Right lung (tissue), 10 donors: Measurements from ENCODE around the gene PIGX. TPM values are rescaled to one million over a fixed set of nuclear protein-coding genes. Genes with fewer than 3 reads are reported as not detected.

ENCODE experiments used
- DNase-seq, 2 donors: peaks; one replicate each; pipeline ENCODE4 v3.0.0-alpha.2; 2013
- long read RNA-seq, 8 donors: transcript quantifications; one replicate each; lab custom pipeline, GENCODE V29; 2026
- polyA plus RNA-seq, 5 donors: library from polyadenylated mRNA; unstranded; fragments of 120-200 nt; gene quantifications; one replicate each; pipeline versions ENCODE4 v1.2.1 to v1.2.3, GENCODE V29; 2013; ENCODE audit warnings: inconsistent platforms in 1 of 5, low replicate concordance in 1 of 5; ENCODE audit not compliant: insufficient read length in 5 of 5, insufficient read depth in 1 of 5

The PIGX gene
- 10 to 100 TPM; 21.5 to 29.1 (median 25.8) TPM for polyA plus RNA-seq
- long read RNA-seq, donor 1, transcript PIGX-202 (6 exons, 3,057 nt): major isoform, 15 of 15 reads
- long read RNA-seq, donor 1, partial matches to known transcripts: 0 of 15 reads
- long read RNA-seq, donor 1, other reads (novel, unspliced or antisense): 0 of 15 reads
- long read RNA-seq, donor 2, transcript PIGX-202 (6 exons, 3,057 nt): major isoform, 6 of 6 reads
- long read RNA-seq, donor 2, partial matches to known transcripts: 0 of 6 reads
- long read RNA-seq, donor 2, other reads (novel, unspliced or antisense): 0 of 6 reads
- long read RNA-seq, donor 3, transcript PIGX-202 (6 exons, 3,057 nt): major isoform, 10 of 12 reads
- long read RNA-seq, donor 3, partial matches to known transcripts: 0 of 12 reads
- long read RNA-seq, donor 3, other reads (novel, unspliced or antisense): 0 of 12 reads
- long read RNA-seq, donor 4, partial matches to known transcripts: 10 of 12 reads
- long read RNA-seq, donor 4, other reads (novel, unspliced or antisense): 0 of 12 reads
- long read RNA-seq, donor 5, transcript PIGX-202 (6 exons, 3,057 nt): major isoform, 7 of 11 reads
- long read RNA-seq, donor 5, partial matches to known transcripts: 0 of 11 reads
- long read RNA-seq, donor 5, other reads (novel, unspliced or antisense): 0 of 11 reads
- long read RNA-seq, donor 6, transcript PIGX-202 (6 exons, 3,057 nt): major isoform, 8 of 11 reads
- long read RNA-seq, donor 6, partial matches to known transcripts: 0 of 11 reads
- long read RNA-seq, donor 6, other reads (novel, unspliced or antisense): 0 of 11 reads
- long read RNA-seq, donor 7, transcript PIGX-202 (6 exons, 3,057 nt): major isoform, 6 of 7 reads
- long read RNA-seq, donor 7, partial matches to known transcripts: 0 of 7 reads
- long read RNA-seq, donor 7, other reads (novel, unspliced or antisense): 0 of 7 reads
- long read RNA-seq, donor 8, partial matches to known transcripts: 0 of 4 reads
- long read RNA-seq, donor 8, other reads (novel, unspliced or antisense): 0 of 4 reads

DNA sequence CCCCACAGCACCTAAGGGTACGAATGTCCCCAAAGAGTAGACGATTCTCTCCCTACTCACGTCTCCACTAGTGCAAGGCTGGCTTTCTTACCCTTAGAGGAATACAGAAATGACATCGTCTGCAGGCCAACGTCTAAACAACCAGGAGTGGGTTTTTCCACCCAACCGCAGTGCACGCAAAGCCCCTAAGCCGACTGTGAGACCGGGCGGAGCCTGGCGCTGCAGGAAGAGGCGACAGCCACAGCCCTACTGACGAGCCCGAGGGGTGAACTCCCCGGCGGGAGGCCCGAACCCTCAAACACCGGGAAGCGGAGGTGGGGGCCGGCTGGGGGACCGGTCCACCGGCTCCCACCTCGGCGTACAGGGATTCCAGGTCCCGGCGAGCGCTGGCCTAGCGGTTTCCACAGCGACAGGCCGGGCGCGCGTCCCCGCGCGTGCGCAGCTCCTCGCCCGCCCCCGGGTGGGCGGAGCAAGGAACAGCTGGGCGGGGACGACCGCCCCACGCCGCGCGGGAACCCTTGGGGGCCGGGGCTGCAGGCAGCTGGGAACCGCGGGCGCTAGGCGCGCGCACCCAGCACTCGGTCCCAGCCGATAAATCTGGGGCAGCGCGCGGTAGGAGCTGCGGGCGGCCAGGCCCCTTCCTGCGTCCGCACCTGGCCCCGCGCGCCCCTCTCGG, at the start of gene PIGX, which contains the start of gene CEP19:
Gene PIGX (plus strand): TSS at position 540 of the 676 bp plus-strand sequence.
Gene CEP19 (minus strand): TSS at position 413 of the 676 bp plus-strand sequence. CDS start 3,593 bp downstream, outside the sequence.
- peak; percentile 90 to 92 for DNase-seq

DNA sequence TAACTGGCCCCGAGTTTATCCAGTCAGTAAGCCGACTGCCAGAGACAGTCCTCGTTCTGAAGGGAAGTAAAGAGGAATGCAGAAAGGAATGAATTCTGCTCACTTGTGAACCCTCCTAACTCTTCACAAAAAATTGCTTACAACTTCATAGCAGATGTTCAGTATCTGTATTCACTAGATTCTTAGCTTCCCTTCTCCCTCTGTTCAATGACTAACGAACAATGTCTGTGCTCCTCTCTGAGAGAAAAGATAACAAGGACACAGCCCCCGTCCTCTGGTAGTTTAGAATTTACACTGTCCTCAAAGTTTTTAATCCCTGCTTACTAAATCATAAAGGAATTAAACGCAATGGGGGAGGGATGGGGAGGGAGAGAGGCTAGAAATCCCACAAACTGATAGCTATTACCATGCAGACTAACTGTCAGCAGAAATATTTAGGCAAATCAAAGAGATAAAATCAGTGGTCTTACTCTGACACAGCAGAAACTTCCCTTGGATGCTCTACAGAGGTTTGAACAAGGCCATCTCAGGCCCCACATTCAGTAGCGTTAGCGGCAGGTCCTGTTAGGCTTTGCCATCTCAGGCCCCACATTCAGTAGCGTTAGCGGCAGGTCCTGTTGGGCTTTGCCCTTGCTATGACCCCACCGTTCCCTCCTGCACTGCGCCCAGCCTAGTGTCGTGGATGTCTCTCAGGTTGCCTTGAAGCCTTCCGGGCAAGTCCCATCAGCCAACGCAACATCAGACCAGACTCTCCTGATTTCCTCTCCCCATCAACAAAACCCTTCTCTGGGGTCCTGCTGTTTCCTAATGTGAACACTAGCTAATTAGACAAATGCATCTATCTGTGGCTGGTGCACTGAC, 49.2 kb upstream of the PIGX start:
- DNase-seq: no peak

DNA sequence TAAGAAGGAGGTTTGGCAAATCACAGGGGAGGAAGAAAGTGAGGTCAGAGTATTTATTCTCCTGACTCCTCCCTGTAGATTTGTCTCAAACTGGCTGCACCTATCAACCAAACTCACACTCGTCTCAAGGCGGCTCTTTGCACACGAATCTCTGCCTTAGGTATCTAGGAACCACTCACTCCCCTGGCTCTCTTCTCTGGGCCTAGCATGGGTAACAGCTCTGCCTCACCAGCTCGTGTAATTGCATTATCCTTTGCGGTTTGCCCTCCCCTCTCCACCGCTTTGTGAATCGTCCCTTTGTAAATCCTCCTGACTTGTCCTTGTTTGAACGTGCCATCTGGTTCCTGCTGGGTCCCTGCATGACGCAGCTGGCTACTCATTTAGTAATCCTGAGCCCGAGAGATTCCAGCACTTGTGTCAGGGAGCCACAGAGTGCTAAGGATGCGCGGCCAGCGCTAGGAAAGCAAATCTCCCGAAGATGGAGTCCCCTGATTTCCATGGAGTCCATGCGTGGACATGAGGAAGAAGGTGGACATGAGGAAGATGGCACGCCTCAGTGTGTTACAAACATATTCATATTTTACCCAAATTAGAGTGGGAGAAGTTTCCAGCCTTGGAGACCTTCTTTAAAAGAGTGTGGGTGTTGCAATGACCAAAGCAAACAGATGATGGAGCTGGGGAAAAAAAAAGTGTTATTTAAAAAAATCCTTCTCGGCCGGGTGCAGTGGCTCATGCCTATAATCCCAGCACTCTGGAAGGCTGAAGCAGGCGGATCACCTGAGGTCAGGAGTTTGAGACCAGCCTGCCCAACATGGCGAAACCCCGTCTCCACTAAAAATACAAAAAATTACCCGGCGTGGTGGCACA, 45.9 kb upstream of the PIGX start:
- DNase-seq: no peak

- DNase-seq: no peak
Measured at GRCh38 chr3:196667056-196667825, 44.9 kb upstream of the PIGX start.

- DNase-seq: no peak
Measured at GRCh38 chr3:196670339-196670738, 41.8 kb upstream of the PIGX start.

- DNase-seq: no peak
Measured at GRCh38 chr3:196673632-196674031, 38.5 kb upstream of the PIGX start.

DNA sequence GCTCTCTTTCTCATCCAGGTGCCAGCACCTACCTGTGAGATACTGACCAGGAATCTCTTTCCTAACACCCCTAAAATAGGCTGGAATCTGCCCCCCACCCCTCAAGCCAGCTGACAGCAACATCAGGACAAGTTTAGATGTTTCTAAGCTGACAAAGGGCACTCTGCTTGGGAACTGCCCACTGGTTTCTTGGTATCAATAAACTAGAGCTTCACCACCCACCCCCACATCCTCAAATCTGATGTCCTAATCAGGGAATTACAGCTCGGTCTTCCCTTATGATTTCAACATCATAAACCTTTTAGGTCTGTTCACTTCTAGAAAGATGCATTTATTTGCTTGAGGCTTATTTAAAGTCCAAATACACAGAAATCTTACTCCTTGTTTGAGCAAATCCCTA, 34.8 kb upstream of the PIGX start:
- no peak for DNase-seq

DNA sequence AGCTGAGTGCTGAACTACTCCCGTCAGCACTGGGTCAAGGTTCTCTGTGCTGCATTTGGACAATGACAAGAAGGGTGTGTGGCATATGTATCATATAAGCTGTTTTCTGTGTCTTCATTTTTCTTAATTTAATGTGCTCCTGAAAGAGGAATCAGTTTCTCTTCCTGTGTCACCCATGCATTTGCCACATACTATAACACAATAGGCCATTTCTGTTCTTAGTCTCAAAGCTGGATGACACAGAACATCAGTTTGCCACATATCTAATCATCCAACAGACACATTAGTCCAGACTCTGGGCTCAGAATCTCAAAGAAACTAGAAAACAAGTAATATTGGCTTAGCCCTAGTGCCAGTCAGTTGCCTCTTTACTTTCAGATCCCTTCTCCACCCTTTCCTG, 34.2 kb upstream of the PIGX start:
- DNase-seq: no peak

DNA sequence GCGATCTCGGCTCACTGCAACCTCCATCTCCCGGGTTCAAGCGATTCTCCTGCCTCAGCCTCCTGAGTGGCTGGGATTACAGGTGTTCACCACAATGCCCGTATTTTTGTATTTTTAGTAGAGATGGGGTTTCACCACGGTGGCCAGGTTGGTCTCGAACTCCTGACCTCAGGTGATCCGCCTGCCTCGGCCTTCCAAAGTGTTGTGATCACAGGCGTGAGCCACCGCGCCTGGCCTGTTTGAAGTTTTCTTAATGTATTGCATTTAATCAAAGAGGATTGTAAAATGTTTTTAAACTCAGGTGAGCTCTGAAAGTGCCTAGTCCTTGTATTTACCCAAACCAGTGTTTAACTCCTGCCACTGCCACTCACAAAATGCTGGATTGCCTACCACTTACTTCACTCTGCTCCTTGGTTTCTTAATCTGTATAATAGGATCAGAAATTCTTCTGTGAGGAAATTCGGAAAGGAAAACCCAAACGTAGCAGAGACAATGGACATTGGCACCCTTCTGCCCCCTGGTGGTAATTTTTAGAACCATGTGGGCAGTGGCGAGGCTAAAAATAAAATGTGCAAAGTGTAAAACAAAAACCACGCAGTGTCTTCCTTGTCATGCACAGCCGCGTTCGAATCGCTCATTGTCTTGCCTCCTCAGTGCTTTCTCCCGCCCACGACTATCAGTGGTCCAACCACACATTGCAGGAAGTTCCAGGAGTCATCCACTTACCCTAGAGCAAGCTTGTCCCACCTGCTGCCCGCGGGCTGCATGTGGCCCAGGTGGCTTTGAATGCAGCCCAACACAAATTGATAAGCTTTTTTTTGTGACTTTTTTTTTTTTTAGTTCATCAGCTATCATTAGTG, 27.4 kb upstream of the PIGX start:
- DNase-seq: peak; percentile 33 to 53

GRCh38 chr3:196686436-196686835, 25.7 kb upstream of the PIGX start:
- no peak for DNase-seq

GRCh38 chr3:196688349-196688748, 23.8 kb upstream of the PIGX start:
- peak in 1 of 2 donors; percentile 9 for DNase-seq

DNA sequence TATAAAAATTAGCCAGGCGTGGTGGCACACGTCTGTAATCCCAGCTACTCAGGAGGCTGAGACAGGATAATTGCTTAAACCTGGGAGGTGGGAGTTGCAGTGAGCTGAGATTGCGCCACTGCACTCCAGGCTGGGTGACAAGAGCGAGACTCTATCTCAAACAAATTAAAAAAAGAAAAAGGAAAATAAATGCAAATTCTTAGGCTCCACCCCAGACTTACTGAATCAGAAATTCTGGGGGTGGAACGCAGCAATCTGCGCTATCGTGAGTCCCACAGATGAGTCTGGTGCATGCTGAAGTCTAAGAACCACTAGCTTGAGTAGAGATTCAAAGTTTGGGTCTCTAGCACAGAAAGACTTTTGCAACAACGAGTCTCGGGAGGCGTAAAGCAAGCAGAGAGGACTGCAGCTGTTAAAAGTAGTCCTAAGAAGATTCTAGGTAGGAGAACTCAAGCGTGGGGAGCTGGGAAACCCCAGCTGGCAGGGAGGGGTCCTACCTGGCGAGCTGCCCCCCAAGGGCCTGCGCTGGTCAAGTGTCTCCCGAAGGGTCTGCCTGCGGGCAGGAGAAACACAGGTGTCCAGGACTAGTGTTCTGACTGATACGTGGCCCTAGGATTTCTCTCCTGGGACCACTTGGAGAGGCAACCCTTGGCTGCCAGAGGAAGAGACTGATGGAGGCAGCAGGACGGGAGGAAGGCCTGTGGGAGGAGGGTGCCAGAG, 22.1 kb upstream of the PIGX start:
- DNase-seq: no peak

DNA sequence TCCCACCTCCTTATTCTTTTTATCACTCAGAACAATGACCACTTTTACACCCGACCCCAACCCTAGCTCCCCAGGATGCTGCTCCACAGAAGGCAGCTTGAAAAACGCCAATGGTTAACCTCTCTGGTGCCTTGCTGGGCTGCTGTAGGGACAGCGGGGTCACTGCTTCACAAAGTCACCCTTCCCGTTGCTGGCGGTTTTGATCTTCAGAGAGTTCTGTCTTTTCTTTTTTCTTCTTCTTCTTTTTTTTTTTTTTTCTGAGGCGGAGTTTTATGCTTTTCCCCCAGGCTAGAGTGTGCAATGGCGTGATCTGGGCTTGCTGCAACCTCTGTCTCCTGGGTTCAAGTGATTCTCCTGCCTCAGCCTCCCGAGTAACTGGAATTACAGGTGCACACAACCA, 20.8 kb upstream of the PIGX start:
- no peak for DNase-seq

DNA sequence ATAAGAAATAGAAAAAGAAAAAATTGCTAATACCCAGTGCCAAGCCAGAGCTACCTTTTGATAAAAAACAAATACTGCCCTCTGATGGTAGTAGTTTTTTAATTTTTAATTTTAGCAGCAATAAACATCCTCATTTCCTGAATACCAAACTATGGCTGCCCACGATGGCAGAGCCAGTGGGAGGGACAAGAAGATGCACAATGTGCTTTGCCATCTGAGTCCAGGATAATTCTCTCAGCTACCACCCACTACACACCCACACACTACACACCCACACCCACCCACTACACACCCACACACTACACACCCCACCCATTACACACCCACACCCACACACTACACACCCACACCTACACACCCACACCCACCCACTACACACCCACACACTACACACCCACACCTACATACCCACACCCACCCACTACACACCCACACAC, 18.0 kb upstream of the PIGX start:
- no peak for DNase-seq

- no peak for DNase-seq
Measured at GRCh38 chr3:196694941-196695848, 17.0 kb upstream of the PIGX start.

DNA sequence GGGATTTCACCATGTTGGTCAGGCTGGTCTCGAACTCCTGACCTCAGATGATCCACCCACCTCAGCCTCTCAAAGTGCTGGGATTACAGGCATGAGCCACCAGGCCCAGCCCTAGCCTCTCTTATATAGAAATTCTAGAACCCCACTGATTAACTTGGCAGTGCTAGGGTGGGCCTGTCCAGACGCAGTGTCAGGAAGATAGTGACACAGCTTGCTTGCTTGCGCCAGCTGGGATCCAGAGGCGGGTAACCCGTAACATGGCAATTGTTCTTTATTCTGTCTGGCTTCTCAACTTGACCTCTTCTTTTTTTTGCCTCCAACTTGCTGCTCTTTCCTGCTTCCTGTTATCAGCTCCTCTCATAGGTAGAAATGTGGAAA, 16.3 kb upstream of the PIGX start:
- no peak for DNase-seq
